Cardiac fibroblast (primary cell): Measurements from ENCODE around the gene RAB11A.

Experiments
- DNase-seq, 2 donors: peaks; one replicate each; pipeline versions ENCODE4 v3.0.0 to v3.0.0-alpha.2; 2010; ENCODE audit warnings: low read depth in 2 of 2
- H3K4me3 ChIP-seq, 2 donors: replicated peaks in 1 of 2; 1 replicate in 1 of 2; 2 replicates in 1 of 2; pipeline ENCODE4 v1.5.1; 2011; ENCODE audit warnings: low read depth in 2 of 2, low read length in 2 of 2, mild to moderate bottlenecking in 2 of 2, moderate library complexity in 1 of 2
- TF ChIP-seq, protein P1 (sequence below): IDR thresholded peaks from one replicate; pipeline ENCODE4 v1.5.1; 2011; ENCODE audit warnings: low read depth, mild to moderate bottlenecking, low read length, inconsistent platforms

RAB11A gene

DNA sequence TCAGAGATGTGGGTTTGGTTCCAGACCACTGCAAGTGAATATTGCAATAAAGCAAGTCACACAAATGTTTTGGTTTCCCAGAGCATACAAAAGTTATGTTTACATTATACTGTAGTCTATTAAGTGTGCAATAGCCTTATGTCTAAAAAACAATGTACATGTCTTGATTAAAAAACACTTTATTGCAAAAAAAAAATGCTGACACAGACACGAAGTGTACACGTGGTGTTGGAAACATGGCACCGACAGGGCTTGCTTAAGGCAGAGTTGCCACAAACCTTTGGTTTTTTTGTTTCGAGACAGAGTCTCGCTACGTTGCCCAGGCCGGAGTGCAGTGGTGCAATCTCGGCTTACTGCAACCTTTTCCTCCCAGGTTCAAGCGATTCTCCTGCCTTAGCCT, 50.1 kb downstream of the RAB11A start:
- H3K4me3 ChIP-seq, result no peak overlapping the region
- DNase-seq, result no peak
- TF ChIP-seq, protein P1, sequence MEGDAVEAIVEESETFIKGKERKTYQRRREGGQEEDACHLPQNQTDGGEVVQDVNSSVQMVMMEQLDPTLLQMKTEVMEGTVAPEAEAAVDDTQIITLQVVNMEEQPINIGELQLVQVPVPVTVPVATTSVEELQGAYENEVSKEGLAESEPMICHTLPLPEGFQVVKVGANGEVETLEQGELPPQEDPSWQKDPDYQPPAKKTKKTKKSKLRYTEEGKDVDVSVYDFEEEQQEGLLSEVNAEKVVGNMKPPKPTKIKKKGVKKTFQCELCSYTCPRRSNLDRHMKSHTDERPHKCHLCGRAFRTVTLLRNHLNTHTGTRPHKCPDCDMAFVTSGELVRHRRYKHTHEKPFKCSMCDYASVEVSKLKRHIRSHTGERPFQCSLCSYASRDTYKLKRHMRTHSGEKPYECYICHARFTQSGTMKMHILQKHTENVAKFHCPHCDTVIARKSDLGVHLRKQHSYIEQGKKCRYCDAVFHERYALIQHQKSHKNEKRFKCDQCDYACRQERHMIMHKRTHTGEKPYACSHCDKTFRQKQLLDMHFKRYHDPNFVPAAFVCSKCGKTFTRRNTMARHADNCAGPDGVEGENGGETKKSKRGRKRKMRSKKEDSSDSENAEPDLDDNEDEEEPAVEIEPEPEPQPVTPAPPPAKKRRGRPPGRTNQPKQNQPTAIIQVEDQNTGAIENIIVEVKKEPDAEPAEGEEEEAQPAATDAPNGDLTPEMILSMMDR, result no peak

DNA sequence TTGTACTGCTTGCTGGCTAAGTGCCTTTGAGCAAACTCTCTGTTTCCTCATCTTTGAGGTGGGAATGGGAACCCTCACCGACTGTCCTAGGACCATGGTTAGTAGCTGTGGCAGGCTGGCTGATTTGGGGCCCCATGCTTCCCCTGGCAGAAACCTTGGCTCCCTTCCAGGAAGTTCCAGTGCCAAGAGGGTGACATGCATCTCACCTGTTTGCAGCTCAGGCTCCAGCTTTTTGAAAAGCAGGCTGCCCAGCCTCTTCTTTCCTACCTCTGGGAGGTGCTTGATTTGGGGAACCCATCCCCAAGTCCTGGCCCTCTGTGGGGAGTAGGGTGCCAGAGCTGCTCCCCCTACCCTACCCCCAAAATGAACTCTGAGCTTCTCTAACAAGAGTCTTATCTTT, 50.8 kb downstream of the RAB11A start:
- TF ChIP-seq, protein P1, result no peak
- H3K4me3 ChIP-seq, result no peak overlapping the region

DNA sequence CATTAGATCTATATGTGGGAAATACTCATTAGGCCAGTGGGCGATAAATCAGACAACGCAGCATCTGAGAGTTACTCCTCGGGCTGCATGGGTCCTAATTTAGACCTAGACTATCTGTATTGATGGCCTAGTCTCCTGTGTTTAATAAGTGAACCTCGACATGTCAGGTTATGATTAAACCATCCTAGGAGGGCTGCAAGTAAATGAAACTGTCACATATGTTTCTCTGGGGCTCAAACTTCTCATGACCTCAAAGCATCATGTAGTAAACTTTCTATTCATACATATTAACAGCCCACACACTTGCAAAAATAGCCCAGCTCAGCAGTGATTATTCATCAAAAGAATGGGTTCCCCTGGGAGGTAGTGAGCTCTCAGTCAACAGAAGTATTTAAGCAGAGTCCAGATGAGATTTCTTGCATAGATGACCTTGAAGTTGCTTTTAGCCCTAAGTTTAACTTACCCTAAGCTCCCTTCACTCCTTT, 51.6 kb downstream of the RAB11A start:
- TF ChIP-seq, protein P1, result no peak
- no peak overlapping the region for H3K4me3 ChIP-seq

More for the DNA sequence above, 50.8 kb downstream of the RAB11A start:
- DNase-seq, result no peak

GRCh38 chr15:65921780-65922179, 52.5 kb downstream of the RAB11A start:
- no peak overlapping the region for H3K4me3 ChIP-seq
- TF ChIP-seq, protein P1, result no peak
- no peak for DNase-seq

More for the DNA sequence above, 51.6 kb downstream of the RAB11A start:
- DNase-seq, result peak in 1 of 2 donors; percentile 68

DNA sequence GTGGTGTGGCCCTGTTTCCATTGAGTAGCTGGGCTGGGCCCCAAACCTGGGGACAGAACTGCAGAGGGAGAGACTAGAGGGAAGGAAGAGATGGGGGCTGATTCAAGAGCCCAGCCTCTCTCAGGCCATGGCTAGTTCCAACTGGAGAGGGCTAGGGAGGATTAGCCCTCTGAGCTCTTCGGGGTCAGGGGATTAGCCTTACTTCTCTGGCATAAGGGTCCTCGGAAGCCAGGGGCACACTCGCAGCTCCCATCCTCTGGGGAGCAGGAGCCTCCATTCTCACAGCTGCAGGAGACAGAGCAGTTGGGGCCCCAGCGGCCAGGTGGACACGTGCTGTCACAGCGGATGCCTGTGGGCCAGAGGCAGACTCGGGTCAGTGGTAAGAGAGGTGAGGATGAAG, 53.3 kb downstream of the RAB11A start:
- H3K4me3 ChIP-seq, result no peak overlapping the region
- TF ChIP-seq, protein P1, result no peak
- no peak for DNase-seq

GRCh38 chr15:65923264-65923663, 54.0 kb downstream of the RAB11A start:
- no peak for DNase-seq
- TF ChIP-seq, protein P1, result no peak
- H3K4me3 ChIP-seq, result no peak overlapping the region

DNA sequence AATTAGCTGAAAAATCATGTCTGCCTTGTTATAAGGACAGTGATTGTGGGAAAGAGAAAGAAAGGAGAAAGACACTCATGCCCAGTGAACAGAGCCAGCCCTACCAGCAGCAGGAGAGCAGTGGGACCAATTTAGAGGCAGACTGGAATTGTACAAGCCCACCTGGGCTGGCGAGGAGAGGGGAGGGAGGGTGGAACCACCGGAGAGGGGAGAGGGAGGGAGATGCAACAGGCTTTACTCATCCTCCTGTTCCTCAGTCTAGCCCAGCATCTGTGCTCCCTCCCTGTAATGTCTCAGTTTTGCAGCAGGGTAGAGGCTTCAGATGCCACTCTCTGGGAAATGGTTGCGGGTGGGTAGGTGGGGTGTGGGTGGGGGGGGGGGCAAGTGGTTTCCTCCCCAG, 54.7 kb downstream of the RAB11A start:
- TF ChIP-seq, protein P1, result no peak
- H3K4me3 ChIP-seq, result no peak overlapping the region
- no peak for DNase-seq
